GM04503 (cell line): Measurements from ENCODE around the gene SCUBE2.
A peak's percentile ranks its signal among the peaks of the same experiment; 100 is the strongest.

Source experiments
- DNase-seq: peaks from one replicate; pipeline ENCODE4 v3.0.0-alpha.2; 2012; ENCODE audit warnings: low read depth

Gene SCUBE2

DNA sequence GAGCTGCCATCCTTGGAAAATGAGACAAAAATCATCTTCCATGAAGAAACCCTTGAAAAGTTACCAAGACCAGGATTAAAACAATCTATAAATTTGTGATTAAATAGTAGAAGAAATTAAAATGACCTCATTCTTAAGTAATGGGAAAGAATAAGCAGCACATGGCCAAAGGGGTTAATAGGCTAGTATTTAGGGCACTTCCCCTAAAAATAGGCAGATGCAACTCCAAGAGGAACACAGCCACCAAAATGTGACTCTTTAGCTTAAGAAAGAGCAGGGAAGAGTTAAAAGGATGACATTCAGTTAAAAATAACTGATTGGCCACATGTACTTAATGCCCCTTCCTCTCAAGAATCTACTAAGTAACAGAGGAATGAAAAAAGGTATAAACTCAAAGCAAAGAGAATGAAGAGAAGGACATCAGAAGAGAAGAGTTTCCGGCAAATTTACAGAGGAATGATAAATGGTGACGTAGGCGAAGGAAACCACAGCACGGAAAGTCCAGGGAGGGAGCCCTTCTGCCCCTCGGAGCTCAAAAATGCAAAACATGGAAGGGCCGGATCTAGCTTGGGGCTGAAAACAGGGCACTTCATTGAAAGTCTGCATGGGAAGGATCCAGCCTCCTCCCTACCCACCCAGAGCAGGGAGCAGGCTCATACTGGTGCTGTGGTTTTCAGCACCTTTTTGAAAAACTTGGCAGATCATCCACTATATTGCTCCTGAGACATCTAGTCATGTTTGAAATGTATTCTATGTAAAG, 17.8 kb downstream of the SCUBE2 start:
- DNase-seq = no peak

- DNase-seq = no peak
These were observed 18.7 kb downstream of the SCUBE2 start for GRCh38 chr11:9072626-9073176.

DNA sequence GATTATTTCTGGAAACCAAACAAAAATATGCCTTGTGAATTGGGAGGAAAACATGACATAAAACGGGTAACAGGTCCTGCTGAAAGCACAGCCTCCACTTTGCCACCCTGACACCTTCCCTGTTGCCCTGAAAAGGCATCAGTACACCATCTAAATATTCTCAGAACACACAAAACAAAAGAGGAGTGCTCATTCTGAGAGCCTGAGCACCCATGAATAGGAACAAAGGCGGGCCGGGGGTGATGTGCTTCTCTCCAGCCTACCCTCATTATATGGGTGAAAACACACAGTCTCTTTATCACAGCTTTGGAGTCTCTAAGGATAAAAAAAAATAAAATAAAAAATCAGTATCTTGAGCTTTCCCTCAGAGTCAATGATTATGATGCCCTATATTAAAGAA, 19.7 kb downstream of the SCUBE2 start:
- DNase-seq = no peak

GRCh38 chr11:9070749-9071491, 20.5 kb downstream of the SCUBE2 start:
- no peak for DNase-seq

DNA sequence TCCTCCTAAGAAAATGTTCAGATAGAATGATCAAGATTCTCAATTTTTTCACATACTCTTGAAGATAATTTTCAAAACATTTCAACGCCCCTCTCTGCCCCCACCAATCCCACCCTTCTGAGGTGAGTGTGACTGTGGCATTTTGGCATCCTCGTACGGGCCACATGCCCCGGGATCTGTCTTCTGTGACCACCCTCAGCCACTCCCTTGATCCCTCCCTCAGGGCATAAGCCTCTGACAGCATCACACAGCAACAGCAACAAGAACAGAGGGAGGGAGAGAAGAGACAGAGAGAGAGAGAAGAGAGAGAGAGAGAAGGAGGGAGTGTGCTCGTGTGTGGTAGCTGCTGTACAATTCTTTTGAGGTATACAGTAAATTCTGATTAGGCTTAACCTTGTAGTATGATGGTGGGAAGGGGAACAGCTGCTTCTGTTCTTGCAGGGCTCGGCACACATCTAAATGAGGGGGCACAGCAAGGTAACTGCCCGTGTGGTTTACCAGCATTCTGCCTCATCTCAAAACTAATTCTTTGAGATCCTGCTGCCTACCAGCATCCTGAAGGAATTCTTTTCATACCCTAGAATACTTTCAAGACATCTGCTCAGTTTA, 21.4 kb downstream of the SCUBE2 start:
- no peak for DNase-seq

DNA sequence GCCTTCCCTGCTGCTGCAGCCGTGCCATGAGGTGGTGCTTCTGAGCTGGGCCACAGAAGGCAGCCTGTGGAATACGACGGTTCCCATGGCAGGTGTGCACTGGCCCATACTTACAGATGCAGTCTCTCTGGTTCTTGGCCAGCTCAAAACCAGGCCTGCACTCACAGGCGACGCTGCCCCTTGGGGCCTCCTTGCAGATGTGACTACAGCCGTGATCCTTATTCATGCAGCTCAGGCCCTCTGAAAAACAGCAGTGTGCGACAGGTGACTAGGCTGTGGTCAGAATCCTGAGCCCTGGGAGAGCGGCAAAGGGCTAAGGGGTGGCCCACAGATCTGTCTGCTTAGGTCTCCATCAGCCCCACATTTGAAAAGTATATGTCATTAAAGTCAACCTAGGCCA, 22.1 kb downstream of the SCUBE2 start:
- DNase-seq = no peak

DNA sequence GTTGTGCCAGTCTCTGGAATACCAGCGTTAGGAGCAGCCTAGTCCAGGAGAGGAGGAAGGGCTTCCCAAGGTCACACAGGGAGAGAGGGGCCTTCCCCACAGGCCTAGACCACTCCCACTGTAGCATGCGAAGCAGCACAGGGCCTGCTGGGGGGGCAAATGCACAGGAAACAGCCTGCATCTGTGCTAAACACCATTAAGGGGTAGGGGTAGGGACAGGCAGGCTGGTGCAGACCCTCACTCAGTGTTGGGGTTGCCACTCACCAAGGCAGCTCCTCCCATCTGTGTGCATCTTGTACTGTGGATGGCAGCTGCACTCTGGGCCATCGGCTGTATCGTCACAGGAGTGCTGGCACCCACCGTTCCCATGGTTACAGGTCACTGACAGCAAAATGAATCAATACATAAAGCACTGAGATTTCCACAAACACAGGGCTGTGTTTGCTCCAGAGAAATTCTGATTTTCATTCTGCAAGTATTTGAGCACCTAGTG, 24.9 kb downstream of the SCUBE2 start:
- no peak for DNase-seq

GRCh38 chr11:9065607-9066432, 25.6 kb downstream of the SCUBE2 start:
- DNase-seq = peak; percentile 50

DNA sequence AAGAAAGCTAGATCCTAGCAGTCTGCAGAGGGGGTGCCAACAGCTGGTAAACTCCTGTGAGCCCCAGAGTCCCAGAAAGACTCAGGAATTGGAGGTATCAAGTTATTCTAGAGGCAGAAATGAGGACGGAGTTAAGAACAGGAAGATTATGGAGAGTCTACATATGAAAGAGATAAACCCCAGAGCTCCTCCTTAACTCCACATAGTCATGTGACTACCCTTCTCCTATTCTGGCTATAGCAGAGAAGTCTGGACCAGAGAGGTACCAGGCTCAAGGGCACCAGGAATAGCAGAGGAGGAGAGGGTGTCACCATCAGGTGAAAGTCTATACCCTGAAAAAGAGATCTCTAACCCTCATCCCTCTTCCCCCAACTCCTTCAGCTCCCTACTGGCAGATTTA, 29.6 kb downstream of the SCUBE2 start:
- no peak for DNase-seq

- DNase-seq = no peak
These were observed 30.7 kb downstream of the SCUBE2 start for GRCh38 chr11:9060700-9061111.

GRCh38 chr11:9059406-9059805, 32.0 kb downstream of the SCUBE2 start:
- DNase-seq = no peak

- no peak for DNase-seq
These were observed 33.5 kb downstream of the SCUBE2 start for GRCh38 chr11:9057888-9058287.

DNA sequence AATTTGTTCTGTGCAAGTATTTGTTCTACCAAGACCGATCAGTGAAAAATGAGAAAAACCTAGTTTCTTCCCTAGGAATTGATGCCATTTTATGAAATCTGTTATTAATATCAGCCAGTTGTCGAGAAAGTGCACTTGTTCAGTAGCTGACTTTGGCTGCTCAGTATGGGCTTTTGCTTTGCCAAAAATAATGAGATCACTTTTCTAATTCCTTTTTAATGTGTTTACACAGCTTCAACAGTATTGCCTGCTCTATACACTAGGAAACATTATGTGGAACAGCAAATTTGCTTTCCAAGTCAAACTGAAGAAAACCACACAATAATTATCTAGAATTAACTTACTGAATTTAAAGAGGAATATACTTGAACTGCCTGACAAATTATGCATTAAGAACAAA, 34.4 kb downstream of the SCUBE2 start:
- no peak for DNase-seq

DNA sequence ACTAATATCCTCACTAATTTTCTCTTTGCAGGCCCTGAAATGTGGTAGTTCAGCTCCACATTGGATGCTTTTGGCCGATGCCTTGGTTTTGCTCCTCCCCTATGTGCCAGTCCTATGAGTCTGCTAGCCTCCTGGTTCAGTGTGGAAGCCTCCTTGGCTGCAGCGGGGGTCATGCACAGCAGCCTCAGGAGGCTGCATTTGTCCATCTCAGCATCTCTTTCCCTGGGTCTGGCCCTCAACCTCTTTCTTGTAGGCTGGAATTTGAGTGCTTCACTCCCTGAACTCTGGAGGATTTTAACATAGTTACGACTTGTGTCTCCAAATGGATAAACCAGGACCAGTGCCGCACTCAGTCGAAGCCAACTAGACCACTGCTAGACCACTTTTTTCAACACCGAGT, 34.9 kb downstream of the SCUBE2 start:
- no peak for DNase-seq

- DNase-seq = no peak
These were observed 37.9 kb downstream of the SCUBE2 start for GRCh38 chr11:9053316-9054035.

- DNase-seq = no peak
These were observed 39.1 kb downstream of the SCUBE2 start for GRCh38 chr11:9052316-9052715.

DNA sequence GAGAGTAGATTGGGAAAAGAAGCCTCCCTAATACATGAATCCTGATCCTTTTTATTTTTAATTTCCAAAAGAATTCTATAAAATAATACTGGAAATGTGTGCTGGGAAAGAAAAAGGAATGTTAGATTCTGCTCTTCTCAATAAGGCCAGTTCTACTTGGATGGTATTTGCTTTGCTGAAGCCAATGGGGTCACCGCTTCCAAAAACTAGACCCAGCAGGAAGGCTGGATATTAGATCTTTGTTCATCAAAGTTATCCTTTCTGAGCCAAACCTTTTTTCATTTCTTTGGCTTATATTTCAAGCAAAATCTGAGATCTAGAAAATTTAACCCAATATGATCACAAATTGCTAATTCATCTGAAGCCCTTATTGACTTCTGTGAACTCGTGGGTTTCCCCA, 41.4 kb downstream of the SCUBE2 start:
- no peak for DNase-seq

- peak; percentile 61 for DNase-seq
These were observed 43.4 kb downstream of the SCUBE2 start for GRCh38 chr11:9047964-9048523.

GRCh38 chr11:9046481-9046880, 44.9 kb downstream of the SCUBE2 start:
- no peak for DNase-seq

GRCh38 chr11:9042488-9042887, 48.9 kb downstream of the SCUBE2 start:
- DNase-seq = no peak

- no peak for DNase-seq
These were observed 49.7 kb downstream of the SCUBE2 start for GRCh38 chr11:9041747-9042146.
